Neural cell (in vitro differentiated cells): ENCODE measurements around the gene MYADML2. TPM values are rescaled to one million over a fixed set of nuclear protein-coding genes. Genes with fewer than 3 reads are reported as not detected.

Experiments used
- H2AFZ ChIP-seq: fragments of 200-600, 300-800 bp; sonication (generic), shearing (Covaris generic); 2 replicates; pipeline ENCODE4 v1.6.0; 2014; ENCODE audit warnings: low read depth, mild to moderate bottlenecking, antibody characterized with exemption, low read length, moderate library complexity
- H3F3A ChIP-seq: fragments of 200-600 bp; shearing (Covaris generic); 2 replicates; pipeline ENCODE4 v1.6.1; 2016; ENCODE audit warnings: mild to moderate bottlenecking, moderate library complexity, mixed read lengths, antibody characterized with exemption, low read length; ENCODE audit not compliant: insufficient read depth, poor library complexity, severe bottlenecking
- H3K27ac ChIP-seq: fragments of 200-600, 300-800 bp; sonication (generic), shearing (Covaris generic); 2 replicates; pipeline ENCODE4 v1.5.1; 2014; ENCODE audit warnings: mild to moderate bottlenecking, low read length, moderate library complexity
- H3K27me3 ChIP-seq: fragments of 300-800, 200-600 bp; sonication (generic), shearing (Covaris generic); 2 replicates; pipeline ENCODE4 v1.6.0; 2014; ENCODE audit warnings: mild to moderate bottlenecking, low read depth, low read length, moderate library complexity; ENCODE audit not compliant: insufficient read depth
- H3K36me3 ChIP-seq: fragments of 300-800, 200-600 bp; sonication (generic), shearing (Covaris generic); 2 replicates; pipeline ENCODE4 v1.5.1; 2014; ENCODE audit warnings: mild to moderate bottlenecking, antibody characterized with exemption, low read length, moderate library complexity; ENCODE audit not compliant: insufficient read depth
- H3K4me2 ChIP-seq: fragments of 300-800, 200-600 bp; sonication (generic), shearing (Covaris generic); 2 replicates; pipeline ENCODE4 v1.6.0; 2014; ENCODE audit warnings: mild to moderate bottlenecking, low read length
- H3K4me3 ChIP-seq: fragments of 300-800, 200-600 bp; sonication (generic), shearing (Covaris generic); 2 replicates; pipeline ENCODE4 v1.5.1; 2014; ENCODE audit warnings: mild to moderate bottlenecking, low read length, moderate library complexity
- H3K79me2 ChIP-seq: fragments of 200-600 bp; shearing (Covaris generic); replicated peaks from 2 replicates; pipeline ENCODE4 v1.6.0; 2014; ENCODE audit warnings: mild to moderate bottlenecking, low read length, moderate library complexity; ENCODE audit not compliant: insufficient read depth
- H3K9ac ChIP-seq: fragments of 300-800, 200-600 bp; sonication (generic), shearing (Covaris generic); 2 replicates; pipeline ENCODE4 v1.6.1; 2016; ENCODE audit warnings: mild to moderate bottlenecking, low read length, mixed read lengths
- H3K9me2 ChIP-seq: fragments of 200-600 bp; shearing (Covaris generic); 2 replicates; pipeline ENCODE4 v1.6.1; 2016; ENCODE audit warnings: mild to moderate bottlenecking, low read length, mixed read lengths; ENCODE audit not compliant: insufficient read depth
- H3K9me3 ChIP-seq: fragments of 200-600, 300-800 bp; sonication (generic), shearing (Covaris generic); 2 replicates; pipeline ENCODE4 v1.6.1; 2016; ENCODE audit warnings: mild to moderate bottlenecking, mixed run types, low read length, moderate library complexity, mixed read lengths
- H4K20me1 ChIP-seq: fragments of 200-600 bp; shearing (Covaris generic); 2 replicates; pipeline ENCODE4 v1.6.1; 2016; ENCODE audit warnings: mild to moderate bottlenecking, mixed run types; ENCODE audit not compliant: insufficient read depth
- CTCF ChIP-seq: fragments of 450-650 bp; IDR thresholded peaks from 2 replicates; pipeline ENCODE4 v1.5.1; 2014; ENCODE audit warnings: antibody characterized with exemption, mild to moderate bottlenecking, moderate library complexity; ENCODE audit not compliant: poor library complexity, severe bottlenecking
- EP300 ChIP-seq: fragments of 450-650 bp; conservative IDR thresholded peaks from 2 replicates; pipeline ENCODE4 v1.6.1; 2014; ENCODE audit warnings: antibody characterized with exemption, mild to moderate bottlenecking, moderate library complexity; ENCODE audit not compliant: poor library complexity, severe bottlenecking
- EZH2 ChIP-seq: fragments of 200-600, 300-800 bp; shearing (Covaris generic), sonication (generic); IDR thresholded peaks from 2 replicates; pipeline ENCODE4 v1.6.1; 2014; ENCODE audit warnings: antibody characterized with exemption, low read length, borderline replicate concordance, mild to moderate bottlenecking; ENCODE audit not compliant: insufficient read depth, poor library complexity, severe bottlenecking
- MXI1 ChIP-seq: fragments of 450-650 bp; conservative IDR thresholded peaks from 2 replicates; pipeline ENCODE4 v1.6.1; 2014; ENCODE audit warnings: antibody characterized with exemption, mild to moderate bottlenecking; ENCODE audit not compliant: poor library complexity, severe bottlenecking
- POLR2AphosphoS5 ChIP-seq: IDR thresholded peaks from 2 replicates; pipeline ENCODE4 v1.6.1; 2012
- RAD21 ChIP-seq: fragments of 450-650 bp; conservative IDR thresholded peaks from 2 replicates; pipeline ENCODE4 v1.6.1; 2014; ENCODE audit warnings: antibody characterized with exemption, mild to moderate bottlenecking, moderate library complexity
- REST ChIP-seq: IDR thresholded peaks from 2 replicates; pipeline ENCODE4 v1.6.1; 2012; ENCODE audit warnings: borderline replicate concordance
- SMC3 ChIP-seq: fragments of 450-650 bp; conservative IDR thresholded peaks from 2 replicates; pipeline ENCODE4 v1.6.1; 2014; ENCODE audit warnings: antibody characterized with exemption, mild to moderate bottlenecking, moderate library complexity; ENCODE audit not compliant: poor library complexity
- TAF1 ChIP-seq: IDR thresholded peaks from 2 replicates; pipeline ENCODE4 v1.6.1; 2012; ENCODE audit warnings: low read depth
- polyA plus RNA-seq: library from polyadenylated mRNA; depleted of rRNA; stranded (reverse); fragments of >200 nt; gene quantifications from 2 replicates; pipeline ENCODE4 v1.2.3, GENCODE V29; 2014

Gene MYADML2
- polyA plus RNA-seq, 1 donor from 2014 or later, result 1.1 TPM

GRCh38 chr17:81906476-81907218 is 40.4 kb downstream of the MYADML2 start:
- H2AFZ ChIP-seq, result no peak overlapping the region

GRCh38 chr17:81905993-81906392 is 41.0 kb downstream of the MYADML2 start:
- no peaks in the 10 kb centered on the region for H3K79me2 ChIP-seq
- no peak overlapping the region for H3K4me2 ChIP-seq
- no peaks in the 10 kb centered on the region for H3F3A ChIP-seq
- no peaks in the 10 kb centered on the region for H3K9me3 ChIP-seq
- H3K9me2 ChIP-seq, result no peaks in the 10 kb centered on the region
- no peaks in the 10 kb centered on the region for H3K36me3 ChIP-seq
- no peak overlapping the region for H2AFZ ChIP-seq
- no peaks in the 10 kb centered on the region for H4K20me1 ChIP-seq
- peaks cover 19% of the 10 kb centered on the region for H3K27me3 ChIP-seq
- H3K9ac ChIP-seq, result no peak overlapping the region
- no peak for TF ChIP-seq EZH2
- no peak for TF ChIP-seq TAF1
- TF ChIP-seq CTCF, result no peak
- TF ChIP-seq POLR2AphosphoS5, result no peak
- no peak for TF ChIP-seq RAD21
- TF ChIP-seq REST, result no peak
- no peak for TF ChIP-seq EP300
- TF ChIP-seq MXI1, result no peak
- TF ChIP-seq SMC3, result no peak
- H3K27ac ChIP-seq, result no peak overlapping the region
- H3K4me3 ChIP-seq, result no peak overlapping the region

More at GRCh38 chr17:81906476-81907218, 40.4 kb downstream of the MYADML2 start:
- Histone ChIP-seq H3K27ac (no peak overlapping the region), H3F3A (no peaks in the 10 kb centered on the region), H3K9me2 (no peaks in the 10 kb centered on the region), H3K36me3 (no peaks in the 10 kb centered on the region), H3K4me3 (no peak overlapping the region), H3K9me3 (no peaks in the 10 kb centered on the region), H3K27me3 (peaks cover 12% of the 10 kb centered on the region), H3K4me2 (no peak overlapping the region), H3K9ac (no peak overlapping the region), H4K20me1 (no peaks in the 10 kb centered on the region), H3K79me2 (no peaks in the 10 kb centered on the region)
- TF ChIP-seq EP300 (no peak), RAD21 (no peak), MXI1 (no peak), TAF1 (no peak), SMC3 (no peak), POLR2AphosphoS5 (no peak), EZH2 (no peak)
